ENCODE results near the gene MYDGF. TPM values are rescaled to one million over a fixed set of nuclear protein-coding genes. Genes with fewer than 3 reads are reported as not detected.

Gene MYDGF
- total and polyA plus RNA-seq, 9 of the 15 experiments (the other 6 are each of a cell fraction or from before 2014, with no cell fraction given) = 4.2 to 141 (median 82.1) TPM

DNA sequence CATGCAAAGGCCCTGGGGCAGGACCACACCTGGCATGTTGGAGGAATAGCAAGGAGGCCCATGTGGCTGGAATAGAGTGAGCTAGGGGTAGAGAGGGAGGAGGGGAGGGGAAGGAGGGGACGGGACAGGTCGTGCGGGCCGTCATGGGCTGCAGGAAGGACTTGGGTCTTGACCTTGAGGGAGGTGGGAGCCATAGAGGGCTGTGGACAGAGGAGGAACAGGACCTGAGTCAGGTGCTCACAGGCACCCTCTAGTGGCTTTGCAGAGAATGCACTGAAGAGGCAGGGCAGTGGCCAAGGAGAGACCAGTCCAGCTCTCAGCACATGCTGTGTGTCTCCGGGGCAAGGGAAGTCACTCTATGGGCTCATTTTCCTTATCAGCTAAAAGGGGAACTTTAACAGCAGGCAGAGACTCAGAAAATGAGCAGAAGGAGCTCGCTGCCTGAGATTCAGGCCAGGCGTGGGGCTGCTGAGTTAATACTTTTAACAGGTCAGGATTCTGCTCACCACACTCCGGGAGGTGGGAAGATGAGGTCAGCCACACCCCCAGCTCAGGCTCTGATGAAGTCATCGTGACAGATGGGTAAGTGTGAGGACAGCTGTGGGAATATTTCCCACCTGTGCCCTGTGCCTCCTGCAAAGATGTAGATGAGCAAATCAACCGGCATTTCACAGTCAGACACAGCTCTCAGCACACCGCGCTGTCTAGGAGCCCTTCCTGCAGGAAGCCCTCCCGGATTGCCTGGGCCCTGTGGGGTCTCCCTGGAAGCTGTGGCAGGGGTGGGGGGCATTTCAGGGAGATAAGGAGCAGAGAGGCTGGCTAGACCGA is 36.8 kb downstream of the MYDGF start (continued):
- peak; percentile 95 for TF ChIP-seq ATF3 (IDR thresholded peaks at IDR 0.05)
- TF ChIP-seq ATF3 (CRISPR knock-in tag; conservative IDR thresholded peaks at IDR 0.05) = peak; percentile 67; the same call in 1 of the 2 replicates
- TF ChIP-seq CTCF (IDR thresholded peaks at IDR 0.05 in 2 of 3, conservative IDR thresholded peaks at IDR 0.05 in 1 of 3; ENCODE audit: insufficient read depth in 2 of 3, low read depth in 1 of 3, low read length in 3 of 3) = peak; percentile 91 to 98 (median 94)
- TF ChIP-seq, protein P1, sequence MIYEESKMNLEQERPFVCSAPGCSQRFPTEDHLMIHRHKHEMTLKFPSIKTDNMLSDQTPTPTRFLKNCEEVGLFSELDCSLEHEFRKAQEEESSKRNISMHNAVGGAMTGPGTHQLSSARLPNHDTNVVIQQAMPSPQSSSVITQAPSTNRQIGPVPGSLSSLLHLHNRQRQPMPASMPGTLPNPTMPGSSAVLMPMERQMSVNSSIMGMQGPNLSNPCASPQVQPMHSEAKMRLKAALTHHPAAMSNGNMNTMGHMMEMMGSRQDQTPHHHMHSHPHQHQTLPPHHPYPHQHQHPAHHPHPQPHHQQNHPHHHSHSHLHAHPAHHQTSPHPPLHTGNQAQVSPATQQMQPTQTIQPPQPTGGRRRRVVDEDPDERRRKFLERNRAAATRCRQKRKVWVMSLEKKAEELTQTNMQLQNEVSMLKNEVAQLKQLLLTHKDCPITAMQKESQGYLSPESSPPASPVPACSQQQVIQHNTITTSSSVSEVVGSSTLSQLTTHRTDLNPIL (CRISPR knock-in tag; IDR thresholded peaks at IDR 0.05) = no peak
- TF ChIP-seq CHD4 (IDR thresholded peaks at IDR 0.05; ENCODE audit: insufficient read depth, insufficient replicate concordance, low read depth, low read length, poor library complexity, severe bottlenecking) = peak; percentile 96
- peak; percentile 29; the same call in 1 of the 2 replicates for TF ChIP-seq CREB1 (IDR thresholded peaks at IDR 0.05)
- no peak for TF ChIP-seq CREB1 (CRISPR knock-in tag; IDR thresholded peaks at IDR 0.05)
- TF ChIP-seq NR2C2 (CRISPR knock-in tag; IDR thresholded peaks at IDR 0.05) = peak; percentile 63; the same call in 1 of the 2 replicates
- TF ChIP-seq NR2C2 (tag; IDR thresholded peaks at IDR 0.05) = peak; percentile 77
- TF ChIP-seq NR2C1 (IDR thresholded peaks at IDR 0.05) = peak; percentile 29; the same call in 1 of the 2 replicates
- no peak for TF ChIP-seq NR2C1 (tag; IDR thresholded peaks at IDR 0.05)
- no peak for TF ChIP-seq MTF1 (CRISPR knock-in tag; IDR thresholded peaks at IDR 0.05; ENCODE audit: borderline replicate concordance)
- peak; percentile 56; the same call in 1 of the 2 replicates for TF ChIP-seq EP400 (IDR thresholded peaks at IDR 0.05)
- peak in 1 of 2 experiments; percentile 92; a peak in 2 of 3 replicates for TF ChIP-seq CBX3 (IDR thresholded peaks at IDR 0.05; ENCODE audit: borderline replicate concordance in 1 of 2, low read length in 2 of 2)
- peak; percentile 47 for TF ChIP-seq CBFA2T3 (IDR thresholded peaks at IDR 0.05)
- TF ChIP-seq BCOR (IDR thresholded peaks at IDR 0.05) = peak; percentile 100
- peak; percentile 59; the same call in 1 of the 2 replicates for TF ChIP-seq ZBTB7A (IDR thresholded peaks at IDR 0.05; ENCODE audit: borderline replicate concordance, control insufficient read depth, low read depth, low read length)

All from K562 (cell line).